ENCODE data around the gene TIGD7. TPM values are rescaled to one million over a fixed set of nuclear protein-coding genes. Genes with fewer than 3 reads are reported as not detected.

TIGD7 gene
- total RNA-seq, 1 donor from 2014 or later = 7.1 TPM

GRCh38 chr16:3256866-3257465 is 48.3 kb downstream of the TIGD7 start:
- Mint-ChIP-seq H3K4me1 (ENCODE audit: low read depth) (no peaks in the 10 kb centered on the region), H3K27ac (ENCODE audit: unreplicated experiment) (no peak overlapping the region), H3K27me3 (ENCODE audit: low read depth) (peaks cover 2% of the 10 kb centered on the region), H3K4me3 (ENCODE audit: unreplicated experiment) (no peak overlapping the region), H3K36me3 (ENCODE audit: low read depth) (no peaks in the 10 kb centered on the region), H3K9me3 (ENCODE audit: low read depth) (no peaks in the 10 kb centered on the region)
- DNase-seq (ENCODE audit: low spot score) = no peak
- no peak for TF ChIP-seq CTCF (IDR thresholded peaks at IDR 0.05)

GRCh38 chr16:3256146-3256865 is 48.9 kb downstream of the TIGD7 start, which contains the start of gene MEFV:
Gene MEFV, minus strand, starts transcription at chr16:3256633. Its CDS starts 46 bp downstream, at chr16:3256587.
- Mint-ChIP-seq H3K27ac (ENCODE audit: unreplicated experiment) (no peak within 1 kb of the TSS), H3K4me1 (ENCODE audit: low read depth) (no peaks in the 10 kb centered on the region), H3K9me3 (ENCODE audit: low read depth) (no peaks in the 10 kb centered on the region), H3K4me3 (ENCODE audit: unreplicated experiment) (no peak within 1 kb of the TSS), H3K36me3 (ENCODE audit: low read depth) (no peaks in the 10 kb centered on the region), H3K27me3 (ENCODE audit: low read depth) (peaks cover 2% of the 10 kb centered on the region)
- no peak for DNase-seq (ENCODE audit: low spot score)
- TF ChIP-seq CTCF (IDR thresholded peaks at IDR 0.05) = no peak

- no peaks in the 10 kb centered on the region for H3K9me3 Mint-ChIP-seq (ENCODE audit: low read depth)
- H3K4me3 Mint-ChIP-seq (ENCODE audit: unreplicated experiment) = no peak overlapping the region
- H3K36me3 Mint-ChIP-seq (ENCODE audit: low read depth) = no peaks in the 10 kb centered on the region
- peaks cover 2% of the 10 kb centered on the region for H3K27me3 Mint-ChIP-seq (ENCODE audit: low read depth)
- DNase-seq (ENCODE audit: low spot score) = no peak
- H3K4me1 Mint-ChIP-seq (ENCODE audit: low read depth) = no peaks in the 10 kb centered on the region
- no peak overlapping the region for H3K27ac Mint-ChIP-seq (ENCODE audit: unreplicated experiment)
- no peak for TF ChIP-seq CTCF (IDR thresholded peaks at IDR 0.05)
Measured at GRCh38 chr16:3254309-3254708, 50.9 kb downstream of the TIGD7 start.

- H3K4me1 Mint-ChIP-seq (ENCODE audit: low read depth) = no peaks in the 10 kb centered on the region
- H3K36me3 Mint-ChIP-seq (ENCODE audit: low read depth) = no peaks in the 10 kb centered on the region
- peaks cover under 1% of the 10 kb centered on the region for H3K27me3 Mint-ChIP-seq (ENCODE audit: low read depth)
- no peaks in the 10 kb centered on the region for H3K9me3 Mint-ChIP-seq (ENCODE audit: low read depth)
- no peak overlapping the region for H3K4me3 Mint-ChIP-seq (ENCODE audit: unreplicated experiment)
- DNase-seq (ENCODE audit: low spot score) = no peak
- H3K27ac Mint-ChIP-seq (ENCODE audit: unreplicated experiment) = no peak overlapping the region
- TF ChIP-seq CTCF (IDR thresholded peaks at IDR 0.05) = no peak
Measured at GRCh38 chr16:3252967-3253366, 52.3 kb downstream of the TIGD7 start.

- no peak for DNase-seq (ENCODE audit: low spot score)
- no peaks in the 10 kb centered on the region for H3K36me3 Mint-ChIP-seq (ENCODE audit: low read depth)
- H3K4me3 Mint-ChIP-seq (ENCODE audit: unreplicated experiment) = no peak overlapping the region
- H3K4me1 Mint-ChIP-seq (ENCODE audit: low read depth) = no peaks in the 10 kb centered on the region
- H3K27ac Mint-ChIP-seq (ENCODE audit: unreplicated experiment) = no peak overlapping the region
- peaks cover 6% of the 10 kb centered on the region for H3K27me3 Mint-ChIP-seq (ENCODE audit: low read depth)
- no peak for TF ChIP-seq CTCF (IDR thresholded peaks at IDR 0.05)
- no peaks in the 10 kb centered on the region for H3K9me3 Mint-ChIP-seq (ENCODE audit: low read depth)
Measured at GRCh38 chr16:3249451-3249850, 55.8 kb downstream of the TIGD7 start.
